HG03565 (cell line): ENCODE measurements around the gene EIF2B2.
"Not testable (repeated sequence)": the region's sequence is repeated elsewhere in the genome, so short reads cannot be mapped to it uniquely, and the experiment has no call there.

ENCODE experiments used
- ATAC-seq: cut with Tn5 transposase; IDR thresholded peaks from one replicate; pipeline ENCODE4 v1.9.1; 2021; ENCODE audit warnings: mild to moderate bottlenecking, moderate library complexity; ENCODE audit not compliant: unreplicated experiment

EIF2B2 gene

DNA sequence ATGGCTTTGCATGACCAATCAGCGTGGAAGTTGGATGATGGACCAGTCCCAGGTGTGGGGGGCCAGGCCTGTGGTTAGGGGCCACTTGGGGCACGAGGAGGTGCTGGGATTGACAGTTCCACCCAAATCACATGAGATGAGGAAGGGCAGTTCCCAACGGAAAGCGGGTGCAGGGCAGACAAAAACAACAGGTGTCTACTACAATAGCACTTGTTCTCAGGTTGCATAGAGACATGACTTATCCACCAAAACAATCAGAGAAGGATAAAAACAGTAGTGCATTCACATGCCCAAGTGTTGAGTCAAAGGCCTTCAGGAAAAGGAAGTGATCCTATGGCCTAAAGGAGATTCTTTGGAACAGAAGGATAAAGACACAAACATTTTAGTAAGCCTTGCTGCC, 14.6 kb upstream of the EIF2B2 start:
- ATAC-seq = no peak

DNA sequence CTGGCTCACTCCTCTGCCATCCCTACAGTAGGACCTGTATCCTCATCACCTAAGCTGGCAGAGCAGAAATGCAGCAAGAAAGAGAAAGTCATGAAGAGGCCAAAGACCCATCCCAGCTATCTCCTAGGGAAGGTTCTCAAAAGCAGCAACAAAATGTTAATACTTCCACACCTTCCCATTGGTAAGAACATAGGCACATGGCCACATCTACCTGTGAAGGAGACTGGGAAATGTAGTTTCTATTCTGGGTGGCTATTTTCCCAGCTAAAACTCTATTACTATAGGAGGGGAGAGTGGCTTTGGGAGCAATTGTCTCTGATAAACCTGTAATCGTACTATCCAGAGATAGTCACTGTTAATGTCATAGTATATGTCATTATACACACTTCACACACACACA, 13.7 kb upstream of the EIF2B2 start:
- no peak for ATAC-seq

DNA sequence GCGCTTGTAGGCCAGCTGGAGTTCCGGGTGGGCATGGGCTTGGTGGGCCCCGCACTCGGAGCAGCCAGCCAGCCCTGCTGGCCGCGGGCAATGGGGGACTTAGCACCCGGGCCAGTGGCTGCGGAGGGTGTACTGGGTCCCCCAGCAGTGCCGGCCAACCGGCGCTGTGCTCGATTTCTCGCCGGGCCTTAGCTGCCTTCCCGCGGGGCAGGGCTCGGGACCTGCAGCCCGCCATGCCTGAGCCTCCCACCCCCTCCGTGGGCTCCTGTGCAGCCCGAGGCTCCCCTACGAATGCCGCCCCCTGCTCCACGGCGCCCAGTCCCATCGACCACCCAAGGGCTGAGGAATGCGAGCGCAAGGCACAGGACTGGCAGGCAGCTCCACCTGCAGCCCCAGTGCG, 8.5 kb upstream of the EIF2B2 start:
- ATAC-seq = not testable (repeated sequence)

DNA sequence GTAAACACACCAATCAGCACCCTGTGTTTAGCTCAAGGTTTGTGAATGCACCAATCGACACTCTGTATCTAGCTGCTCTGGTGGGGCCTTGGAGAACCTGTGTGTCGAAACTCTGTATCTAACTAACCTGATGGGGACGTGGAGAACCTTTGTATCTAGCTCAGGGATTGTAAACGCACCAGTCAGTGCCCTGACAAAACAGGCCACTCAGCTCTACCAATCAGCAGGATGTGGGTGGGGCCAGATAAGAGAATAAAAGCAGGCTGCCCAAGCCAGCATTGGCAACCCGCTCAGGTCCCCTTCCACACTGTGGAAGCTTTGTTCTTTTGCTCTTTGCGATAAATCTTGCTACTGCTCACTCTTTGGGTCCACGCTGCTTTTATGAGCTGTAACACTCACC, 6.9 kb upstream of the EIF2B2 start:
- ATAC-seq = not testable (repeated sequence)

DNA sequence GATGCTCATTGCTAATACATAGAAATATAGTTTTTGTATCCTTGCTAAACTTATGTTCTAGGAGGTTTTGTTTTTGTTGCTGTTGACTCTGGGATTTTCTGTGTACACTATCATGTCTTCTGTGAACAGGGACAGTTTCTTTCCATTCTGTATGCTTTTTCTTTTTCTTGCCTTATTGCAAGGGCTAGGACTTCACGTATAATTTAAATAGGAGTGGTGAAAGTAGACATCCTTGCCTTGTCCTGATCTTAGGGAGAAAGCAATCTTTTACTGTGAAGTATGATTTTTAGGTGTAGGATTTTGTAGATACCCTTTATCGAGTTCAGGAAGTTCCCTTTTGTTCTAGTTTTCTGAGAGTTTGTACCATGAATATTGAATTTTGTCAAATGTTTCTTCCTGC, 1.5 kb upstream of the EIF2B2 start:
- no peak for ATAC-seq

DNA sequence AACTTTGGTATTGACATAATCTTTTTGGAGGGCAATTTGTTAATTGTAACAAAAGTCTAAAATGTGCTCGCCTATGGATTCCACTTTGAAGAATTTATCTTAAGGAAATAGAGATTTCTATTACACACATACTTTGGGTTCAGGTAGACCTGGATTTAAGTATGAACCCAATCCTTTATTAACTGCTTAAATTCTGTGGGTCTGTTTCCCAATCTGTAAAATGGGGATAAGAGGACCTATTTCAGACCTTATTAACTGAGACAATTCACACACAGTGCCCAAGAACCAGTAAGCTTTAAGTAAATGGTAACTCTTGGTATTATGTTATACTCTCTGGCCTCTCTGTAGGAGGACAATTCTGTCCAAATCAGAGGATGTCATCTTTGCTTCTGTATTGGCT, 822 bp upstream of the EIF2B2 start:
- no peak for ATAC-seq

DNA sequence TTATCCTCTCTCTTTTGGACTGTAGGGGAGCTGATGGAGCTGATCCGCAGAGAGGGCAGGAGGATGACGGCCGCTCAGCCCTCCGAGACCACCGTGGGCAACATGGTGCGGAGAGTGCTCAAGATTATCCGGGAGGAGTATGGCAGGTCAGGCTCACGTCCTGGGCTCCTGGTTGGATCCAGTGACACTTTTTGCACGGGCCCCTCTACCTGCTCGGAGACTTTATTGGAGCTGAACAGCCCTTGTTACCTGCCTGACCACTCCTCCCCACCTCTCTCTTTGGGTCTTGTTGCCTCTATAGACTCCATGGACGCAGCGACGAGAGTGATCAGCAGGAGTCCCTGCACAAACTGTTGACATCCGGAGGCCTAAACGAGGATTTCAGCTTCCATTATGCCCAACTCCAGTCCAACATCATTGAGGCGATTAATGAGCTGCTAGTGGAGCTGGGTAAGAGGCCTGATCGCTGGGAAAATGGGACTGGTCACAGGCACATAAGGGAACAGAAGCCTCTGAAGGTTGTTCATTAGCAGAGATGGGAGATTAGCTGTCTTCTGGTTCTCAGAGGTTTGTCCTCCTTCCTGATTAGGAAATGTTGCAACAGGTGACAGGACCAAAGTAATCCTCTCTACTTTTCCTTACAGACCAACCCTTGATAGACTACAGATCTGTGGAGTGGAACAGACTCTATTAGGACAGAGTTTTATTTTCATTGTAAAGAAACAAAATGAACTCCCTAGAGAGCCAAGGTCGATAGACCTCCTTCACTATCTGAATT, 718 bp downstream of the EIF2B2 start:
- no peak for ATAC-seq

DNA sequence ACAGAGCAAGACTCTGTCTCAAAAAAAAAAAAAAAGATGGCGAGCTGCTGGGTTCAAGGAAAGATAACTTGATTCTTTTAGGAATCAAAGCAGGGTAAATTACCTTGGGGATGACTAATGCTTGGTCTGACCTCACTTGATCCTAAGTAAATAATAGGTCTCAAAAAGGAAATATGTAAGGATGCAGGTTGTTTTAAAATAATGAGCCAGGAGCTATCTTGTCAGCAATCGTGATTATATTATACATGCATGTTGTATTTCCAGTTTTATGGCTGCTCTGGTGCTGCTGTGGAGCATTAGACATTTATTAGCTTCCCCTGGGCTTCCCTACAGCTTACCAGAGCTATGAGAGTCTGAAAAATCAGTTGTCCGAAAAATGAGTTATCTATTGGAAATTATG, 2.6 kb downstream of the EIF2B2 start:
- ATAC-seq = no peak

DNA sequence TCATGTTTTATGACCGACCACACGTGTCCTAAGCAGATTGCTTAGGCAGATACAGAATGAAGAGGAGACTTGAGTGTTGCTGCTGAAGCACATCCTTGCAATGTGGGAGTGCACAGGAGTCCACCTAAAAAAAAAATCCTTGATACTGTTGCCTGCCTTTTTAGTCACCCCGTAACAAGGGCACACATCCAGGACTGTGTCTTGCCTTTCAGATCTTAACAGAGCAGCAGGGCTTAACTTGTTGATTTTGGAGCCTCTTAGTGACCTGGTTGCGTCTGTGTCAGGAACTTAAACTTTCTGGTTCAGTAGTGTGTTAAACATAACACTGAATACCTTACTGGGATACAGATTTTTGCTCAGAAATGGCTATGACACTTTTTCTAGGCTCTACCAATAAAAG, 6.5 kb downstream of the EIF2B2 start:
- ATAC-seq = no peak

DNA sequence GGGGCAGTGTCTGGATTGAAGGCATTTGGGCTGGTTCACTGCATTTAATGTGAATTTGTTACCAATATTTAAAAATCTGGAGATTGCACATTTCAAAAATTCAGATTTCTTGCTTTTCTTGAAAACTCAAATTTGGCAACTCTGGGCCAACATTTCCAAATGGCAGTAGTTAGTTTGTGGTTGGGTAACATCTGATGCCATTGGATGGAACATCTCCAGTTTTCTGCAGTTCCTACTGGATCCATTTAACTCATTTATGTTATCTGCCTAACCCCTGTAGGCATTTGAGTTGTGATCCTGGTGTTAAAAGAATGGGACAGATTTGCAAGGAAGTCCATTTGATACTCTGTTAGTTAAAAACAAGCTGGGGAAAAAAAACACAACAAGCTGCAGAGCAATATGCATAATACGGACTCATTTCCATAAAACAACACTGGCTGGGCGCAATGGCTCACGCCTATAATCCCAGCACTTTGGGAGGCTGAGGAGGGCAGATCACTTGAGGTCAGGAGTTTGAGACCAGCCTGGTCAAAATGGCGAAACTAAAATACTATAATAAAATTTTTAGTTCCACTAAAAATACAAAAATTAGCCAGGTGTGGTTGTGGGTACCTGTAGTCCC, 7.9 kb downstream of the EIF2B2 start:
- no peak for ATAC-seq

DNA sequence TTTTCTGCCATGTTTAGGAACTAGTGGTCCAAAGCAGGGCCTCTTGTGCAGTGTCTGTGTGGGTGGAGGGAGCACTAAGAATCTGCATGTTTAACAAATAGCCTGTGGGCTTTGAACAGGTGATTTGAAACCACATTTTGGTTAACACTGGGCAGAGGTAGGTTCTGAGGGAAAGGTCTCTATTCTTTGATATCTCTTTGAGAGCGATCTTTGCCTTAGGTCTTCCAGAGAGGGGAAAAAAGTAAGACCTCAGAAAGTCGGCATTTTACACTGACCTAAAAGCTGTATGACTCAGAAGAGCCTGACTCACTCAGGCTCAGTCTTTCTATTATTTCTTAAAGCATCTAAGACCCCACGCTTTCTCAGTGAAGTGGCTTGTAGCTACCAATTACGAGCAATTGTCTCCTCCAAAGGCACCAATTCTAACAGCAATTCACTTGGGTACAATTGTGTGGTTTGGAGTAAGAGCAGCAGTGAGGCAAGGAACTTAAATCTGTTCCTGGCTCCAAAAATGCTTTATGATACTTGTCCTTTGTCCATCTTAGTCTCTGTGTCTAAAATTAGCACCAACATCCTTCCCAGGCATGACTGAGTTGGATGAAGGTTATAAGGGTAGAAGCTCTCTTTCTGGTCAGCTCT, 8.8 kb downstream of the EIF2B2 start:
- no peak for ATAC-seq

DNA sequence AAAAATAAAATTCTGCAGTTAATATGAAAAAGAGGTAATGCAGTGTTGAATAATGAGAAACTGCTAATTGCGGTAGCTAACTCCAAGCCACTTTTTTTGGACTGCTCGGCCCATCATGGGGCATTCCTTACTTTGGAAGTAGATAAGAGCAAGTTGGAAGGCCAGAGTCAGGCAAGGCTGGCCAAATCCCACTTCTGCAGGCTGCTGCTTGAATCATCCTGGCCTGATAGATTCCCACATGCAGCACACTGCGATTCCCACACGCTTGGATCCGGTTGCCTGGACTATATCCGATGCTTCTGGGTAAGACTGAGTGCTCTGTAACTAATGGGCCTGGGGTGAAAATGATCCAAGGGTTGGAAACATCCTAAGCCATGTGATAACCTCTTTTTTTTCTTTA, 10.6 kb downstream of the EIF2B2 start:
- no peak for ATAC-seq

DNA sequence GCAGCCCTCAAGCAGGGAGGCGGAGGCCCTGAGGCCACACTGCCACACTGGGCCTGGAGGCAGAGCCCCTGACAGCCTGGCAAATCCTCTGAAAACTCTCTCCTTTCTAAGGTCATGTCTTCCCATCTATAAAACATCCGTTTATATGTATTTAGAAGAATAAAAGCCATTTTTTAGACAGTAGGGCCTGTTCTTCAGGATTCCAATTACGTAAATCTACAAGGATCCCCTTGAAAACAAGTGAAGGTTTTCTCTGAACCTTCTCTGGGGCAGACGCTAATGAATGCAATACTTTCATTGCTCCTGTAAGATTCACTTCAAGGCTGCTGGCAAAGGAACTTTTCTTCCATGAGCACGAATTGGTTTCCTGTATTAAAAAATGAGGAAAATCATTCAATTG, 12.8 kb downstream of the EIF2B2 start:
- no peak for ATAC-seq

DNA sequence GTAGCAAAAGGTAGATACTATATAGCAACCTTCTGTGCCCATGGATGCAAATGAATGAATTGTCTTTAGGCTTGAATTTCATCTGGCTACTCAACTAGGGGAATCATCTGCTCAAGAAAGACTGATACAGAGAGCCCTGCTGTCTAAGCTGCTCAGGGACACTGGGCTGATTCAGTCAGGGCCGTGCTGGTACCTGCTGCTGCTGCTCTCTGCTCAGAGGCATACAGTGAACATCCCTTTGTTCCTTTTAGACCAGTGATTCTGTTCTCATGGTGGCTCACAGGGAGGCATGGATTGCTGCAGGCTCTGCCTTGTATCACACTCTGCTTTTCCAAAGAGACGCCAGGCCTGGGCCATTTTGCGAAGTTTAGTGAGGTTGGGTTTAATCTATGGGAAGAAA, 14.1 kb downstream of the EIF2B2 start:
- no peak for ATAC-seq

DNA sequence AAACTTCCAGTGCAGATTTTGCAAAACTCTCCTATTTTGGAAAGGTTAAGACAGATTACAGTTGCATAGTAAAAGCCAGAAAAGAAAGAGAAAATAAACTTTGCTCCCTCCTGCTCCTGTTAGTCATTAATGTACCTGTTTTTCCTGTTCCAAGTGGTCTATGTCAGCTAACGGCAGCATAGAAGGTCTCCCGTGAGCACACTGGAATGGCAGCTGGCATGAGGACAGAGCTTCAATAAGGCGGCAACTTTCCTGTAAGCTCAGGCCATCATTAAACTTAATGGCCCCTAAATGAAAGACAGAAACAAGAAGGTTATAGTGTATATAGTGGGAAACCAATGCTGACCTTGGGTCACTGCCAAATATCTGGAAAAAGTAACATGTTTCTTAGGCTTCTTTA, 16.0 kb downstream of the EIF2B2 start:
- ATAC-seq = no peak

DNA sequence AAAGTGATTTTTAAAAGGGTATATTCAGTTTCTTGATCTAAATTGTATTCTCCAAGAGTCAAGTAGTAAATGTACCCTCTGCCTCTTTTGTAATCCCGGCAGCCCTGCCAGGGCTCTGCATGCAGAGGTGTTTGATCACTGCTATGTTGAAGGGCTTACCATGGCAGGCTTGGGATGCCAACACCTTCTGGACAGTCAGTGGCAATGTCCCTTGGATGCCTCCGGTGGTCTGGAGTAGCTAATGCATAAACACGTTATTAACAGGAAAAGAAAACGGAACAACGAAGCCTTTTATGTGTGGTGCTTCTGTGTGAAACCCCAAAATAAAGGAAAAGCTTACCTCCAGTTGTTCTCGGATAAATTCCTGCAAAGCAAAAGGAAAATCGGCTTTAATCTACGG, 19.9 kb downstream of the EIF2B2 start:
- ATAC-seq = no peak

DNA sequence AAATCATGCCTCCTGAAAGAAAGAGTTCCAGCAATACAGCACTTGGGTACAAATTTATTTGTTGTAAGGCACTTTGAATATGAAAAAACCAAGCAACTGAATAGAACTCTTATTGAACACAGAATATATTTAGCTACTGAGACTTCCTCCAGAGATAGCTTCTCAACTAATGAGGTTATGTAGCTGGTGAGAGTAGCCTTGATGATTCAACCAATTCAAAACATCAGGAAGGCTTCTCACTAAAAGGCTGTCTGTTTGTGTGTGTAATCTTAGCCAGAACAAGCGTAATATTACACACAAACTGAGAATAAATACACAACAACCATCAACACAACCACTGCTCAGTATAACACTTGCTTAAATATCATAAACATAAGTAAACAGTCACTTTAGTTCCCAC, 20.4 kb downstream of the EIF2B2 start:
- ATAC-seq = no peak

DNA sequence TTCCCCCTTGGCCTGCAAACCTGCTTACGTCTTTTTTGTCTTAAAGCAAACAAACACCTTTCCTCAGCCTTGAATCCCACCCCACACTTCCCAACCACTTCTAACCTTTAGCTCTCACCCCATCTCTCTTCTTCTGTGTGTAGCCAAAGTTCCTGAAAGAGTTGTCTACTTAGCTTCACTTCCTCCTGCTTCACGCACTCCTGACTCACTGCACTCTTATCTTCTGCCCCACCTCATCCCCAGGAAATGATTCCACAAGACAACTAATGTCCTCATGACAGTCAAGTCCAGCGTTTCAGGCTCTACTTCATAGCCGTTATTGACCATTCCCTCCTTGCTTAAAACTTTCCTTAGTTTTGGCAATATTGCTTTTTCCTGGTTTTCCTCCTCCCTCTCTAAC, 22.4 kb downstream of the EIF2B2 start:
- ATAC-seq = no peak

DNA sequence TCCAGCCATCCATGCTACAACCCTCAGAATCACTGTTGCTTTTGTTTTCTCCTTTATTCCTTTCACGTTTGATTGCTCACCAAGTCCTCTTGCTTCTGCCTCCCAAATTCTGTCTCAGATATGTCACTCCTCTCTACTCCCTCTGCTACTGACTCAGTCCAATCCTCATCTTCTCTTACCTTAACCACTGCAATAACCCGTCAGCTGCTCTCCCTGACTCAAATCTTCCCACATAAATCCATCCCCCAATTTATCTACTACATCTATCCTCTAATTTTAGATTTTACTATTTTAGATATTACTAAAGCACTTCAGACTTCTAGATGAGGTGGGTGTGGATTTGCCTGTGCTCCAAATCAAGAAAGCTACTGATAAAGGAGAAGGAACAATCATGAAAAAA, 23.2 kb downstream of the EIF2B2 start:
- no peak for ATAC-seq

DNA sequence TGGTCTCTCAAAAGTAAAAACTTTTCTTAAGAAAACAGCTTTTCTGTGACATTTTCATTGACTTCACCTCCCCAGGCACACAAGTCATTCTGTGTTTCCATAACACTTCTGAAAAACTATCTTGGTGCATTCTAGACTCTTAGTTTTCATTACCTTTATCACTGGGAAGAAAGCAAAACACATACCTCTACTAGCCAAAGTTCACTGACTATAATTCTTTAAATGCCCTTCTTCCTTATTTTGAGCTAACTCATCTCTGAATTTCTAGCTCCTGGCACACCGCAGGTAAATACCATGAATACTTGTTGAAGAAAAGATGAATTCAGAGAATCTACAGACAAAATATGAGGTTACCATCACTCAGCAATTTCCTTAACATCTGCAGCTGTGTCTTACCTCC, 27.4 kb downstream of the EIF2B2 start:
- ATAC-seq = no peak

DNA sequence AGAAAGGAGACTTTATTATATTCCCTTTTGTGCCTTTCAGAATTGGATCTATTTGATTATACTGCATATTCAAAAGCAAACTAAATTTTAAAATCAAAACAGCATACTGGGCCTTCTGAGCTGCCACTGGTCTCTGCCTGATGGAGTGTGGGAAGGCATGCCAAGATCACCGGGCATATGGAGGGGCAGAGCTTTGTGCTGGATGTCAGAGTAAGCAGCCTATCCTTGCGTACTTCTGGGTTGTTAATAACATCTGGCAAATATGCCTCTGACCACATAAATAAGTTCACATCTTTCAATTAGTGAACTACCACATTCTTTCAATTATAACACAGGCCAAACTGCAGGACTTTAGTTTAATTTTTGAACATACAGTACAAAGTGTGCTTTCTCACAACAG, 30.2 kb downstream of the EIF2B2 start:
- no peak for ATAC-seq

DNA sequence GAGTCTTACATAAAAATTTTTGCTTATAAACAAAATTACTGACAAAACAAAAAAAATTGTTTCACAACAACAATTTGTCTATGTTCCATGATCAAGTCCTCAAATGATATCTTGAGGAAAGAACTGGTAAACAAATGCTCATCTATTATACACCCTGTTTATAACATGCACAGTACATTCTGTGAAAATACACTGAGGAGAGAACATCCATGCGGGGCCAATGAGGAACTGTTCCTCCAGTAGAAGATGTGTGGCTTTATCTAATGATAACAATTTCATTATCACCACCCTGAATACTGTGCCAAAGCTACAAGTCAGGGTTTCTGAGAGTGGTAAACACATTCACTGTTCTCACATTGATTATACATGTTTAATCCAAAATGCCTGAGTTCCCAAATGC, 37.8 kb downstream of the EIF2B2 start:
- ATAC-seq = no peak
